Measurements from ENCODE around the gene BEGAIN.

The BEGAIN gene

DNA sequence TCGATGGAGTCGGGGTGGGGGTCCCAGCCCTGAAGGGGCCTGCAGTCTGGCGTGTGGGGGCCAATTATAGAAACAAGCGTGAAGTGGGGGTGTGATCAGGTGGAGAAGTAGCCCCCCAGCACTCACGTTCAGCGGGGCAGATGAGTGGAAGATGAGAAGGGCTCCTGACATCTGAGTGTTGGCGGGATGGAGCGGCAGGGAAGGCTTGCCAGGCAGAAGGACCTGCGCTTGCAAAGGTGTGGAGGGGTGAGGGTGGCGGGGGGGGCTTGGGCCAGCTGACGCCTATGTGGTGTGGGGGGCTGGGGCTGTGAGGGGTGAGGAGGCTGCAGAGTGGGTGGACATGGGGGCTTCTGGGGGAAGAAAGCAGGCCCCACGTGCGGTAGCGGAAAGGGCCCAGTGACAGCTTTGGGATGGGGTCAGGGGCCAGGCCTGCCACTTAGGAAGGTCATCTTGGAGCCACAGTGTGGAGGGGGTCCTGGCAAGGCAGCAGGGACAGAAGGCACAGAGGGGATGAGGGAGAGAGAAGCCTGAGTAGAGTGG is 22.2 kb upstream of the BEGAIN start:
- TF ChIP-seq, protein P1, sequence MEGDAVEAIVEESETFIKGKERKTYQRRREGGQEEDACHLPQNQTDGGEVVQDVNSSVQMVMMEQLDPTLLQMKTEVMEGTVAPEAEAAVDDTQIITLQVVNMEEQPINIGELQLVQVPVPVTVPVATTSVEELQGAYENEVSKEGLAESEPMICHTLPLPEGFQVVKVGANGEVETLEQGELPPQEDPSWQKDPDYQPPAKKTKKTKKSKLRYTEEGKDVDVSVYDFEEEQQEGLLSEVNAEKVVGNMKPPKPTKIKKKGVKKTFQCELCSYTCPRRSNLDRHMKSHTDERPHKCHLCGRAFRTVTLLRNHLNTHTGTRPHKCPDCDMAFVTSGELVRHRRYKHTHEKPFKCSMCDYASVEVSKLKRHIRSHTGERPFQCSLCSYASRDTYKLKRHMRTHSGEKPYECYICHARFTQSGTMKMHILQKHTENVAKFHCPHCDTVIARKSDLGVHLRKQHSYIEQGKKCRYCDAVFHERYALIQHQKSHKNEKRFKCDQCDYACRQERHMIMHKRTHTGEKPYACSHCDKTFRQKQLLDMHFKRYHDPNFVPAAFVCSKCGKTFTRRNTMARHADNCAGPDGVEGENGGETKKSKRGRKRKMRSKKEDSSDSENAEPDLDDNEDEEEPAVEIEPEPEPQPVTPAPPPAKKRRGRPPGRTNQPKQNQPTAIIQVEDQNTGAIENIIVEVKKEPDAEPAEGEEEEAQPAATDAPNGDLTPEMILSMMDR (IDR thresholded peaks at IDR 0.05; ENCODE audit: low read depth, low read length, missing control alignments) = no peak

DNA sequence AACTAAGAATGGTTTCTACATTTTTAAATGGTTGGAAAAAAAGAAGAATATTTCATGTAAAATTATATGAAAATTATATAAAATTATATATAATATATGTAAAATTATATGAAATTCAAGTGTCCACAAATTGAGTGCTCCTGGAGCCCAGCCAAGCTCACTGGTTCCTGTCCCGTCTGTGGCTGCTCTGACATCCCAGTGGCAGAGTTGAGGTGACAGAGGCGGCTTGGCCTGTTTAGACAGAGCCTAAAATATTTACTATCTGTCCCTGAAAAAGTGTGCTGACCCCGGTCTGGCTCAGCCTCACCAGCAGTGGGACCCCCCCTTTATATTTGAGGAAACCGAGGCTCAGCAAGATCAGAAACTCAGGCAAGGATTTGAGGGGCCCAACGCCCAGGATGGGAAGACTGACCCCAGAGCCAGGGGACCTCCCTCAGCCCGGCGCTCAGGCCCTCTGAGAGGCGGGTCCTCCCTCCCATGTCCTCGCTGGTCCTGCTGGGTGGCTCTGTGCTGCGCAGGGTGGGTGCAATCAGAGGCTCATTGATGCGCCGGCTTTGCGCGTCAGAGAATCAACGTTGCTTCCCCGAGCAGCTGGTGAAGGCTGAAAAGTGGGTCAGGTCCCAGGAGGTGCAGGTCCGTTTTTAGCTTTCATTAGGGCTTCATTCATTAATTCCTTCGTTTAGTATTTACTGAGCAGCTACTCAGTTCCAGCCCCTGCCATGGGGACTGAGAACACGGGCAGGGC is 21.5 kb upstream of the BEGAIN start:
- H3K4me3 ChIP-seq (ENCODE audit: low read depth, low read length) = no peak overlapping the region
- TF ChIP-seq, protein P1 (IDR thresholded peaks at IDR 0.05; ENCODE audit: low read depth, low read length, missing control alignments) = no peak
- DNase-seq (ENCODE audit: low read depth) = no peak

More for the DNA sequence above, 22.2 kb upstream of the BEGAIN start:
- DNase-seq (ENCODE audit: low read depth) = no peak
- H3K4me3 ChIP-seq (ENCODE audit: low read depth, low read length) = no peak overlapping the region

DNA sequence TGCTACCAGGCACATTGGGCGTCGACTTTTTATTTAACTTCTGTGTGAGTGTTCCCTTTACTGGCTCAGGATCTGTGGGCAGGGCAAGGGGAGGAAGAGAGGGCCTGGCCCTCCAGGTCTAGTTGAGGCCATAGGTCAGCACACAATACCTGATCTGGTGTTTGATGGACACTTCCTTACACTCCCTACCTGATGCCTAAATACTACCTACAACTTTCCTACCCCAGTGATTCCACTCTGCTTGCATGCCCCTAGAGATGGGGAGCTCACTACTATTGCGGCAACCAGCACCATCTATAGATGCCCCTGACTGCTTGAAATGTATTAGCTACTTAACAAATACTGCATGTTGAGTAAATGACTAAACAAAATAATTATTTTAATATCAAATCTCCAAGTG is 20.8 kb upstream of the BEGAIN start:
- no peak overlapping the region for H3K4me3 ChIP-seq (ENCODE audit: low read depth, low read length)
- TF ChIP-seq, protein P1 (IDR thresholded peaks at IDR 0.05; ENCODE audit: low read depth, low read length, missing control alignments) = no peak
- no peak for DNase-seq (ENCODE audit: low read depth)

DNA sequence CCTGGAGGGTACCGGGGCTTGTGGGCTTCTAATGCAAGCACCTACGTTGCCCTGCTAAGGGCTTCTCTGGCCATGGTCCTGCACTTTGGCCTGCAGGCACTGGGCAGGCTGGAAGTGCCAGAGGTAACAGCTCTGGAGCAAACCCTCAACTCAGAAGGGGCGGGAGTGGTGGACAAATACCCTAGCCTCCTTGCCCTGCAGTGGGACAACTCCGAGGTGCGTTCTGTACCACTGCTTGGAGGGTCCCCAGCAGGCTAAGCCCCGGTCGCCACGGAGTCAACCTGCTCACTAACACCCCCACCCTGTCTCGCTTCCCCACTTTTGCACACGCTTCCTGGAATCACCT is 20.4 kb upstream of the BEGAIN start:
- TF ChIP-seq, protein P1 (IDR thresholded peaks at IDR 0.05; ENCODE audit: low read depth, low read length, missing control alignments) = no peak
- no peak for DNase-seq (ENCODE audit: low read depth)

DNA sequence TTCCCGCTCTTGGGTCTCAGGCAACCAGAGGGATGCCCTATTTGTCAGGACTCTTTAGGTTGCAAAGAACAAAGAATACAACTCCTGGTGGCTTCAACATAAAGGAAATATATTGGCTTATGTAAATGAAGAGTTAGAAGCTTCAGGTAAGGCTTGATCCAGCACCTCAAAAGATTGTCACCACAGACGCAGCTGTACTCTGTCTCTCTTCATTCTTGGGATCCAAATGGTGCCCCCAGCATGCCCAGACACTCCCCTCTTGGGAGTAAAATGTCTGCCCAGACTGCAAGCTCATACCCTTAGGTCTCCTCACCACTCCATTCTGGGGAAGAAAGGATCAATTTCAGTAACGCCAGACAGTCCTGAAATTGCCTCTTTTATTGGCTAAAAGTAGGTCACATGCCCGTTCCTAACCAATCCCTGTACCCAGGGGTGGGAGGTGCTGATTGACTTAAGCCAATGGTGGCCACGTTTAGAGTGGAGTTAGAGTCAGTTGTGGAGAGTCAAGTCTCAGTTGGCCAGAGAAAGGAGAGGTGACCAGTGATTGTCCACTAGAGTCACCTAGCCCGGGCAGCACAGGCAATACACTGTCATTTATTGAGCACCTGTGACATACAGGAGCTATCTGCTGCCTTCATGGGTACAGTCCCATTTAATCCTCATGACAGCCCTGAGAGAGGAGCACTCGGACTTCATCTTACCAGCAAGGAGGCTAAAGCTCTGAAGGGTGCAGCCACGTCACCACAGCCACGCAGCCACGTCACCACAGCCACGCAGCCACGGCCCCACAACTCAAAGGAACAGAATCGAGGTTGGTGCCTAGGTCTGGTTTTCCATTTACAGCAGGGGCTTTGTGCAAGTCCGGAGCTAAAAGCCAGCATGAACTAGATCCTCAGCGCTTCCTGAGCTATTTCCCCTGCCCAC is 19.7 kb upstream of the BEGAIN start:
- no peak for DNase-seq (ENCODE audit: low read depth)
- H3K4me3 ChIP-seq (ENCODE audit: low read depth, low read length) = no peak overlapping the region
- TF ChIP-seq, protein P1 (IDR thresholded peaks at IDR 0.05; ENCODE audit: low read depth, low read length, missing control alignments) = no peak

More for the DNA sequence above, 20.4 kb upstream of the BEGAIN start:
- no peak overlapping the region for H3K4me3 ChIP-seq (ENCODE audit: low read depth, low read length)

DNA sequence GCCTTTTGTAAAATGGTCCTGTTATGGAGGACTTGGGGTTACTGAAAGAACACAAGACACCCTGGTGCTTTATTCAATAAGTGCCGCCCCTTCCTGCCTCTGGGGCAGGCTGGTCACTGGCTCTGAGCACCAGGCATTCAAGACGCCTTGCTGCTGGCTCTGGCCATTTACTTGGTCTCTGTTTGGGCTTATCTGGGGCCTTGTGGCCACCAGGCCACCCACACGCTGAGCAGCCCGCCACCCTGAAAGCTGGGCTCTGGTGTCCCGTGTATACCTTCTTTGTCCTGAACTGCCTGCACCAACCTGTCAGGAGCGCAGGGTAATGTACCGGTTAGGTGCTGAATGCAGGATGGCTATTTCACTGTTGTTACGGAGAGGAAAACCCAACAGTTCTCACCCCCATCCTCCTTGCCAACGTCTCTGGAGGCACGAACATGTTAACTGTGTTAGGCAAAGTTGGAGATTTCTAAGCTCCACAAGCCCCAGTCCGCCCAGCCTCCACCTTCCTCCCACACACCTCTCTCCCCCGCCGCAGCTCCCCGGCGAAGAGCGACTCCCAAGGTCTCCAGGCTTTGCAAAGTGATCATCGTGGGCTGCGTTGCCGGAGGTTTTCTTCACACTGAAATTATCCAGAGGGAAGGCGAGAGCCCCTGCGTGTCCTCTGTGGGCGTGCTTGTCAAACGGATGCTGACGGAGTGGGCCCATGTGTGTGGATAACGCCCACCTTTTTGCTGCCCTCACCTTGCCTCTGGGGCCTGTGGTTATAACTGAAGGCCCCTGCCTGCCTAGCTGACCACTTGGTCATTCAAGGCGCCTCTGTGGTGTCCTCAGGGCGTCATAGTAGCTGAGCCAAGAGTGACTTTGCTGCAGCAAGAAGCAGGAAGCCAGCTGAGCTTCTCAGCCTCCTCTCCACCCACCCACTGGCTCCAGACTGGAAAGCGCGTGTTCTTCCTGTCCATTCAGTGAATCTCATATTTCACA is 18.8 kb upstream of the BEGAIN start:
- TF ChIP-seq, protein P1 (IDR thresholded peaks at IDR 0.05; ENCODE audit: low read depth, low read length, missing control alignments) = no peak
- DNase-seq (ENCODE audit: low read depth) = no peak
- no peak overlapping the region for H3K4me3 ChIP-seq (ENCODE audit: low read depth, low read length)

All from GM12864 (cell line).